GM21825 (cell line): ENCODE results near the gene ALG9.

Experiments used
- ATAC-seq: cut with Tn5 transposase; IDR thresholded peaks from one replicate; pipeline ENCODE4 v1.9.1; 2021; ENCODE audit warnings: mild to moderate bottlenecking, moderate library complexity; ENCODE audit not compliant: unreplicated experiment

The ALG9 gene

GRCh38 chr11:111836721-111837120, 34.7 kb downstream of the ALG9 start:
- peak; percentile 67 for ATAC-seq

GRCh38 chr11:111836162-111836561, 35.2 kb downstream of the ALG9 start:
- no peak for ATAC-seq

- ATAC-seq: no peak
These were observed 35.7 kb downstream of the ALG9 start for GRCh38 chr11:111835665-111836064.

GRCh38 chr11:111834432-111835163, 36.8 kb downstream of the ALG9 start:
- no peak for ATAC-seq

GRCh38 chr11:111833524-111833923, 37.9 kb downstream of the ALG9 start:
- no peak for ATAC-seq

GRCh38 chr11:111829185-111829968, 42.0 kb downstream of the ALG9 start:
- ATAC-seq: peak; percentile 68

GRCh38 chr11:111826322-111826950, 44.9 kb downstream of the ALG9 start:
- no peak for ATAC-seq

- ATAC-seq: no peak
These were observed 47.8 kb downstream of the ALG9 start for GRCh38 chr11:111823629-111824028.

- ATAC-seq: no peak
These were observed 48.2 kb downstream of the ALG9 start for GRCh38 chr11:111823131-111823530.

GRCh38 chr11:111819829-111820237, 51.5 kb downstream of the ALG9 start:
- ATAC-seq: no peak

GRCh38 chr11:111819161-111819828, 52.1 kb downstream of the ALG9 start:
- ATAC-seq: no peak

GRCh38 chr11:111815489-111815888, 55.9 kb downstream of the ALG9 start:
- ATAC-seq: no peak

GRCh38 chr11:111814557-111815320, 56.6 kb downstream of the ALG9 start:
- ATAC-seq: no peak

- ATAC-seq: no peak
These were observed 57.3 kb downstream of the ALG9 start for GRCh38 chr11:111814106-111814505.

GRCh38 chr11:111812211-111812610, 59.2 kb downstream of the ALG9 start:
- ATAC-seq: no peak

GRCh38 chr11:111811445-111811844, 59.9 kb downstream of the ALG9 start:
- no peak for ATAC-seq

GRCh38 chr11:111808834-111809233, 62.5 kb downstream of the ALG9 start:
- ATAC-seq: no peak

- ATAC-seq: no peak
These were observed 63.3 kb downstream of the ALG9 start for GRCh38 chr11:111808063-111808588.

GRCh38 chr11:111807076-111807475, 64.3 kb downstream of the ALG9 start:
- no peak for ATAC-seq

GRCh38 chr11:111801135-111801534, 70.2 kb downstream of the ALG9 start:
- ATAC-seq: no peak
